Measurements from ENCODE around the gene CCDC175.

The CCDC175 gene

DNA sequence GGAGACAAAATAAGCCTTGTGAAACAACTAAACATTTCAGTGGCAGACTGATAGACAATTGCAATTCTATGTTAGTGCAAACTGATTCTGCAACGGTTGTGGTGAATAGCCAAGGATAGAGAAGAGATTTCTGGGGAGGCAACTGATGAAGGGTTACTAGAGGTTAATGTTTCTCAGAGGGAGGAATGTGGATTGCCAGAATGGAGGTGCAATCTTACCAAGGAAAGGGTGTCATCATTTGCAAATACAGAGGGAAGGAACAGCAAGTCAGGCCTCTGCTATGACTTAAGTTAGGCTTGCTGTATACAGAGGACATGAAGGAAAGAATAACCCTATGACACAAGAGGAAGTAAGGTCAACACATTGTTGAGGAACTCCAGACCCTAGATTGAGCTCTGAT, 35.8 kb downstream of the CCDC175 start:
- no peak overlapping the region for H3K9ac ChIP-seq (ENCODE audit: low read length)
- no peak overlapping the region for H3K27ac ChIP-seq (ENCODE audit: low read depth, low read length)
- no peaks in the 10 kb centered on the region for H3K36me3 ChIP-seq (ENCODE audit: control insufficient read depth, insufficient read depth, low read length)
- peaks cover 4% of the 10 kb centered on the region; the same call in 1 of the 2 replicates for H3K4me1 ChIP-seq (ENCODE audit: control insufficient read depth, insufficient read depth, low read length)
- H3K4me3 ChIP-seq (ENCODE audit: low read depth, low read length): no peak overlapping the region
- H3K27me3 ChIP-seq (ENCODE audit: control insufficient read depth, insufficient read depth, low read length): no peaks in the 10 kb centered on the region
- no peaks in the 10 kb centered on the region for H3K9me3 ChIP-seq (ENCODE audit: control insufficient read depth, insufficient read depth, low read depth, low read length)

DNA sequence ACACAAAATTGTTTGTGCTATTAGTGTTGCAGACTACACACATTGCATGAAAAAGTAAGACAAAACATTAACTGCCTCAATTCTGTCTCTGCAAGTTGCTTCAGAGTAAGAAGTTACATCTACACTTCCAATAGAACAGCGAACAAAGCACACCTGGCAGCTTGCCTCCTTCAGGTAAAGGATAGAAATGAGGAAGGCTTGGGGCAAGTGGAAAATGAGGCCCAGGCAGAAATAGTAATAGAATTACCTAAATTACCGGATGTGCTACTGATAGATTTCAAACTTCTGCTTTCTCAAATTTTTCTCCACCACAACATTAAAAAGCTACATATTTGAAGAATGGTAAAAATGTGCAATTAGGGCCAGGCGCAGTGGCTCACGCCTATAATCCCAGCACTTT, 37.7 kb downstream of the CCDC175 start:
- H3K36me3 ChIP-seq (ENCODE audit: control insufficient read depth, insufficient read depth, low read length): no peaks in the 10 kb centered on the region
- H3K4me3 ChIP-seq (ENCODE audit: low read depth, low read length): no peak overlapping the region
- no peak overlapping the region for H3K27ac ChIP-seq (ENCODE audit: low read depth, low read length)
- peaks cover 4% of the 10 kb centered on the region; the same call in 1 of the 2 replicates for H3K4me1 ChIP-seq (ENCODE audit: control insufficient read depth, insufficient read depth, low read length)
- H3K9me3 ChIP-seq (ENCODE audit: control insufficient read depth, insufficient read depth, low read depth, low read length): no peaks in the 10 kb centered on the region
- H3K27me3 ChIP-seq (ENCODE audit: control insufficient read depth, insufficient read depth, low read length): no peaks in the 10 kb centered on the region
- no peak overlapping the region for H3K9ac ChIP-seq (ENCODE audit: low read length)

- H3K4me3 ChIP-seq (ENCODE audit: low read depth, low read length): no peak overlapping the region
- peaks cover 4% of the 10 kb centered on the region; the same call in 1 of the 2 replicates for H3K4me1 ChIP-seq (ENCODE audit: control insufficient read depth, insufficient read depth, low read length)
- H3K27ac ChIP-seq (ENCODE audit: low read depth, low read length): no peak overlapping the region
- H3K36me3 ChIP-seq (ENCODE audit: control insufficient read depth, insufficient read depth, low read length): no peaks in the 10 kb centered on the region
- H3K27me3 ChIP-seq (ENCODE audit: control insufficient read depth, insufficient read depth, low read length): no peaks in the 10 kb centered on the region
- no peak overlapping the region for H3K9ac ChIP-seq (ENCODE audit: low read length)
- H3K9me3 ChIP-seq (ENCODE audit: control insufficient read depth, insufficient read depth, low read depth, low read length): no peaks in the 10 kb centered on the region
Observed at GRCh38 chr14:59537476-59537875, 39.1 kb downstream of the CCDC175 start.

GRCh38 chr14:59534361-59534987, 42.1 kb downstream of the CCDC175 start:
- Histone ChIP-seq H3K9me3 (ENCODE audit: control insufficient read depth, insufficient read depth, low read depth, low read length) (no peaks in the 10 kb centered on the region), H3K27ac (ENCODE audit: low read depth, low read length) (no peak overlapping the region), H3K9ac (ENCODE audit: low read length) (no peak overlapping the region), H3K27me3 (ENCODE audit: control insufficient read depth, insufficient read depth, low read length) (no peaks in the 10 kb centered on the region), H3K4me3 (ENCODE audit: low read depth, low read length) (no peak overlapping the region), H3K4me1 (ENCODE audit: control insufficient read depth, insufficient read depth, low read length) (no peaks in the 10 kb centered on the region), H3K36me3 (ENCODE audit: control insufficient read depth, insufficient read depth, low read length) (no peaks in the 10 kb centered on the region)

DNA sequence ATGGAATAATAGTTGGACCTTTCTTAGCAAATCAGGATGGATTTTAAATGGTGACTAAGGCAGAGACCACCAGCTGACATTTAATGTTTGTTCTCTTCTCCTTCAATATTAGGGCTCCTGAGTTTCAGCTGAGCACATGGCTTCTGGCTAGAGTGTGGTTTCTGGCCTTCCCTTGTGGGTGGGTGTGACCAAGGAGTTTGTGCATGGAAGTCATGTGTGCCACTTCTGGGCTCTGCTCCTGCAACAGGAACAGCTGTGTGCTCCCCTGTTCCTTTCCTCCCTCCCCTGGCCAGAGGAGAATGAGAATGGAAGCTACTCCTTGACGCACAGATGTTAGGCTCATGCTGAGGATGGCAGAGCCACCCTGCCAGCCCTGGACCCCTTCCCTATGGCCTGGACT, 44.2 kb downstream of the CCDC175 start:
- no peaks in the 10 kb centered on the region for H3K27me3 ChIP-seq (ENCODE audit: control insufficient read depth, insufficient read depth, low read length)
- H3K36me3 ChIP-seq (ENCODE audit: control insufficient read depth, insufficient read depth, low read length): no peaks in the 10 kb centered on the region
- no peak overlapping the region for H3K4me3 ChIP-seq (ENCODE audit: low read depth, low read length)
- H3K9ac ChIP-seq (ENCODE audit: low read length): no peak overlapping the region
- 0 out of 2 replicates have a peak, but pooled peaks cover 2% of the 10 kb centered on the region for H3K9me3 ChIP-seq (ENCODE audit: control insufficient read depth, insufficient read depth, low read depth, low read length)
- no peak overlapping the region for H3K27ac ChIP-seq (ENCODE audit: low read depth, low read length)
- no peaks in the 10 kb centered on the region for H3K4me1 ChIP-seq (ENCODE audit: control insufficient read depth, insufficient read depth, low read length)

- Histone ChIP-seq H3K4me3 (ENCODE audit: low read depth, low read length) (no peak overlapping the region), H3K9me3 (ENCODE audit: control insufficient read depth, insufficient read depth, low read depth, low read length) (0 out of 2 replicates have a peak, but pooled peaks cover 2% of the 10 kb centered on the region), H3K9ac (ENCODE audit: low read length) (no peak overlapping the region), H3K27ac (ENCODE audit: low read depth, low read length) (no peak overlapping the region), H3K4me1 (ENCODE audit: control insufficient read depth, insufficient read depth, low read length) (no peaks in the 10 kb centered on the region), H3K27me3 (ENCODE audit: control insufficient read depth, insufficient read depth, low read length) (no peaks in the 10 kb centered on the region), H3K36me3 (ENCODE audit: control insufficient read depth, insufficient read depth, low read length) (no peaks in the 10 kb centered on the region)
Observed at GRCh38 chr14:59530349-59530748, 46.3 kb downstream of the CCDC175 start.

DNA sequence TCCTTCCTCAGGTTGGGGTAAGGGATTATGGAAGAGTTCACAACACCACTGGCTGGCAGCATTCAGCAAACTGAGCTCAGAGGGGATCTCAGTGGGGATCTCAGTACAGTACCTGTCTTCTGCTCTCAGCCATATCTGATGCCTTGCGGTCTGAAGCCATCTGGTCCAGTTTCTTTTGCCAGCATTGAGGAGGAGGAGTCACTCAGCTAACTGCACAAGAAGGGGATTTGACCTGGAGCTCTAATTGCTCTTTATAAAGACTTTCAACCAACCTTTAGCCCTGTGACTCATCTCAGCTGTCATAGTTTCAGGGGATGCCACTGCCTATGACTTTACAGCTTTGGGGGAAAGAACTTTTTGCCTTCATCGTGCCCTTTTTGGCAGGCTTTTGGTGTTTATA, 47.4 kb downstream of the CCDC175 start:
- no peaks in the 10 kb centered on the region for H3K36me3 ChIP-seq (ENCODE audit: control insufficient read depth, insufficient read depth, low read length)
- no peaks in the 10 kb centered on the region for H3K4me1 ChIP-seq (ENCODE audit: control insufficient read depth, insufficient read depth, low read length)
- no peak overlapping the region for H3K9ac ChIP-seq (ENCODE audit: low read length)
- no peak overlapping the region for H3K27ac ChIP-seq (ENCODE audit: low read depth, low read length)
- H3K27me3 ChIP-seq (ENCODE audit: control insufficient read depth, insufficient read depth, low read length): no peaks in the 10 kb centered on the region
- H3K9me3 ChIP-seq (ENCODE audit: control insufficient read depth, insufficient read depth, low read depth, low read length): 0 out of 2 replicates have a peak, but pooled peaks cover 2% of the 10 kb centered on the region
- no peak overlapping the region for H3K4me3 ChIP-seq (ENCODE audit: low read depth, low read length)

GRCh38 chr14:59520224-59520623, 56.4 kb downstream of the CCDC175 start:
- Histone ChIP-seq H3K27me3 (ENCODE audit: control insufficient read depth, insufficient read depth, low read length) (no peaks in the 10 kb centered on the region), H3K9ac (ENCODE audit: low read length) (no peak overlapping the region), H3K4me3 (ENCODE audit: low read depth, low read length) (no peak overlapping the region), H3K27ac (ENCODE audit: low read depth, low read length) (no peak overlapping the region), H3K4me1 (ENCODE audit: control insufficient read depth, insufficient read depth, low read length) (no peaks in the 10 kb centered on the region), H3K36me3 (ENCODE audit: control insufficient read depth, insufficient read depth, low read length) (no peaks in the 10 kb centered on the region), H3K9me3 (ENCODE audit: control insufficient read depth, insufficient read depth, low read depth, low read length) (no peaks in the 10 kb centered on the region)

GRCh38 chr14:59511916-59512575, 64.6 kb downstream of the CCDC175 start:
- H3K9ac ChIP-seq (ENCODE audit: low read length): no peak overlapping the region
- H3K36me3 ChIP-seq (ENCODE audit: control insufficient read depth, insufficient read depth, low read length): no peaks in the 10 kb centered on the region
- H3K27me3 ChIP-seq (ENCODE audit: control insufficient read depth, insufficient read depth, low read length): no peaks in the 10 kb centered on the region
- H3K27ac ChIP-seq (ENCODE audit: low read depth, low read length): no peak overlapping the region
- peaks cover 8% of the 10 kb centered on the region for H3K4me1 ChIP-seq (ENCODE audit: control insufficient read depth, insufficient read depth, low read length)
- H3K9me3 ChIP-seq (ENCODE audit: control insufficient read depth, insufficient read depth, low read depth, low read length): peaks cover 2% of the 10 kb centered on the region; the same call in 1 of the 2 replicates
- H3K4me3 ChIP-seq (ENCODE audit: low read depth, low read length): no peak overlapping the region

GRCh38 chr14:59510966-59511365, 65.6 kb downstream of the CCDC175 start:
- peaks cover 2% of the 10 kb centered on the region; the same call in 1 of the 2 replicates for H3K9me3 ChIP-seq (ENCODE audit: control insufficient read depth, insufficient read depth, low read depth, low read length)
- H3K4me1 ChIP-seq (ENCODE audit: control insufficient read depth, insufficient read depth, low read length): peaks cover 8% of the 10 kb centered on the region
- no peak overlapping the region for H3K9ac ChIP-seq (ENCODE audit: low read length)
- H3K27me3 ChIP-seq (ENCODE audit: control insufficient read depth, insufficient read depth, low read length): no peaks in the 10 kb centered on the region
- H3K36me3 ChIP-seq (ENCODE audit: control insufficient read depth, insufficient read depth, low read length): no peaks in the 10 kb centered on the region
- H3K27ac ChIP-seq (ENCODE audit: low read depth, low read length): no peak overlapping the region
- no peak overlapping the region for H3K4me3 ChIP-seq (ENCODE audit: low read depth, low read length)

DNA sequence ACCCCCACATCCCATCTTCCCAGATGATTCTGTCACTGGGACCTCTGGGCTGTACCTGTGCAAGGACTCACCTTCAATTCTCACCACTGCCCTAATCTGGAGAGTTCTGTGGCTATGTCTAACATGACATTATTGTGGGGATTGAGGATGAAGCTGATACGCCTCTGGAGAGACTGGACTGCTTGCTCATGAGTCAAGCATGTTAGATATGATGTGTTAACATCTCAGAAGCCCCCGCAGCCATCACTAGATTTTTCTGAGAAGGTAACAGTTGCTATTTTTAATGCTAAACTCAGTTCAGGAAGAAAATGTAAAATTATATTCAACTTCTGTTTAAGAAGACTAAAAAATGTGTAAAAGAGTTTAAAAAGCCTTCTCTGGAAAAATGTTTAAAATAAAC, 66.6 kb downstream of the CCDC175 start:
- Histone ChIP-seq H3K27ac (ENCODE audit: low read depth, low read length) (no peak overlapping the region), H3K9ac (ENCODE audit: low read length) (no peak overlapping the region), H3K27me3 (ENCODE audit: control insufficient read depth, insufficient read depth, low read length) (no peaks in the 10 kb centered on the region), H3K36me3 (ENCODE audit: control insufficient read depth, insufficient read depth, low read length) (no peaks in the 10 kb centered on the region), H3K4me1 (ENCODE audit: control insufficient read depth, insufficient read depth, low read length) (peaks cover 8% of the 10 kb centered on the region), H3K4me3 (ENCODE audit: low read depth, low read length) (no peak overlapping the region), H3K9me3 (ENCODE audit: control insufficient read depth, insufficient read depth, low read depth, low read length) (peaks cover 2% of the 10 kb centered on the region; the same call in 1 of the 2 replicates)
